ENCODE results near the gene APRT. TPM values are rescaled to one million over a fixed set of nuclear protein-coding genes. Genes with fewer than 3 reads are reported as not detected.

Gene APRT
- total RNA-seq, 6 donors from 2014 or later, result 76.5 to 147 (median 124) TPM

- Histone ChIP-seq H3K36me3 (peaks cover 0 to 20% (median 0%) of the 10 kb centered on the region in 4 donors), H3K4me1 (peaks cover 62 to 85% (median 70%) of the 10 kb centered on the region in 4 donors), H3K9me3 (no peaks in the 10 kb centered on the region), H3K4me3 (no peak overlapping the region), H3K27me3 (no peaks in the 10 kb centered on the region), H3K27ac (peak overlapping the region; percentile 13 to 77 (median 50))
- DNase-seq, result no peak
- 95 to 99% methylated on average over 20 to 21 of the region's 22 CpGs for WGBS, 2 donors
- no peak for ATAC-seq (ENCODE audit: low FRiP score in 2 of 2)
- TF ChIP-seq POLR2A (IDR thresholded peaks at IDR 0.05), result no peak
- no peak for TF ChIP-seq POLR2AphosphoS5 (IDR thresholded peaks at IDR 0.05)
- TF ChIP-seq EP300 (IDR thresholded peaks at IDR 0.05), result no peak
- TF ChIP-seq, protein P1, sequence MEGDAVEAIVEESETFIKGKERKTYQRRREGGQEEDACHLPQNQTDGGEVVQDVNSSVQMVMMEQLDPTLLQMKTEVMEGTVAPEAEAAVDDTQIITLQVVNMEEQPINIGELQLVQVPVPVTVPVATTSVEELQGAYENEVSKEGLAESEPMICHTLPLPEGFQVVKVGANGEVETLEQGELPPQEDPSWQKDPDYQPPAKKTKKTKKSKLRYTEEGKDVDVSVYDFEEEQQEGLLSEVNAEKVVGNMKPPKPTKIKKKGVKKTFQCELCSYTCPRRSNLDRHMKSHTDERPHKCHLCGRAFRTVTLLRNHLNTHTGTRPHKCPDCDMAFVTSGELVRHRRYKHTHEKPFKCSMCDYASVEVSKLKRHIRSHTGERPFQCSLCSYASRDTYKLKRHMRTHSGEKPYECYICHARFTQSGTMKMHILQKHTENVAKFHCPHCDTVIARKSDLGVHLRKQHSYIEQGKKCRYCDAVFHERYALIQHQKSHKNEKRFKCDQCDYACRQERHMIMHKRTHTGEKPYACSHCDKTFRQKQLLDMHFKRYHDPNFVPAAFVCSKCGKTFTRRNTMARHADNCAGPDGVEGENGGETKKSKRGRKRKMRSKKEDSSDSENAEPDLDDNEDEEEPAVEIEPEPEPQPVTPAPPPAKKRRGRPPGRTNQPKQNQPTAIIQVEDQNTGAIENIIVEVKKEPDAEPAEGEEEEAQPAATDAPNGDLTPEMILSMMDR (IDR thresholded peaks at IDR 0.05), result no peak
Measured at GRCh38 chr16:88759976-88760350, 51.8 kb downstream of the APRT start.

Other genes starting within 250 kb of the APRT start
- gene ZC3H18, start 241.5 kb downstream of the APRT start, total RNA-seq, result 10 to 100 TPM; 22.0 to 74.4 (median 45.5) TPM
- under 1 TPM in 2 of 6 donors, not detected in 4; 0.40 to 0.76 TPM for gene IL17C, start 173.4 kb downstream of the APRT start, total RNA-seq
- 100 to 1,000 TPM; 213 to 472 (median 322) TPM for gene CYBA, start 160.9 kb downstream of the APRT start, total RNA-seq
- 100 to 1,000 TPM in 2 of 6 donors, 10 to 100 TPM in 4; 38.1 to 114 (median 90.5) TPM for gene MVD, start 148.8 kb downstream of the APRT start, total RNA-seq
- 1 to 10 TPM in 4 of 6 donors, under 1 TPM in 1, not detected in 1; 0.78 to 8.1 (median 7.0) TPM for gene SNAI3, start 125.4 kb downstream of the APRT start, total RNA-seq
- gene RNF166, start 105.5 kb downstream of the APRT start, total RNA-seq, result 100 to 1,000 TPM in 1 of 6 donors, 10 to 100 TPM in 5; 23.2 to 101 (median 64.6) TPM
- 10 to 100 TPM in 5 of 6 donors, 1 to 10 TPM in 1; 9.4 to 31.4 (median 20.6) TPM for gene CTU2, start 105.4 kb downstream of the APRT start, total RNA-seq
- gene PIEZO1, start 26.7 kb downstream of the APRT start, total RNA-seq, result 100 to 1,000 TPM; 107 to 535 (median 239) TPM
- gene CDT1, start 8.1 kb downstream of the APRT start, total RNA-seq, result 1 to 10 TPM in 5 of 6 donors, not detected in 1; 2.3 to 4.7 (median 3.5) TPM
- gene GALNS, start 45.0 kb upstream of the APRT start, total RNA-seq, result 100 to 1,000 TPM in 1 of 6 donors, 10 to 100 TPM in 5; 24.8 to 140 (median 45.6) TPM
- gene TRAPPC2L, start 45.2 kb upstream of the APRT start, total RNA-seq, result 10 to 100 TPM; 10.9 to 62.5 (median 32.4) TPM
- under 1 TPM in 1 of 6 donors, not detected in 5; 0.20 TPM for gene PABPN1L, start 54.7 kb upstream of the APRT start, total RNA-seq
- gene CBFA2T3, start 165.3 kb upstream of the APRT start, total RNA-seq, result 10 to 100 TPM in 4 of 6 donors, 1 to 10 TPM in 2; 2.7 to 33.5 (median 15.2) TPM